HepG2 (cell line): ENCODE data around the gene TTF2. TPM values are rescaled to one million over a fixed set of nuclear protein-coding genes. Genes with fewer than 3 reads are reported as not detected.

Experiments used
- ATAC-seq: fragments of 200-7000 bp; cut with Tn5 transposase; 3 replicates; pipeline ENCODE4 v1.9.1; 2020; ENCODE audit warnings: mild to moderate bottlenecking, moderate library complexity
- BruUV-seq: library from RNA; stranded (reverse); fragments of 400-500 nt; replicated peaks from 2 replicates; lab custom pipeline; 2021; lab: Mats Ljungman, UMichigan
- CTCF ChIA-PET: fragments of 300-600 bp; formaldehyde crosslinking; extraction: SDS; loops from one replicate; lab custom pipeline; 2021; ENCODE audit warnings: low total read pairs, inconsistent platforms, low intra/inter-chr PET ratio; lab: Yijun Ruan, JAX
- POLR2A ChIA-PET: fragments of 350-600 bp; sonication (Branson Sonifier 250); formaldehyde crosslinking; loops from one replicate; lab custom pipeline; 2020; ENCODE audit warnings: antibody characterized with exemption, inconsistent platforms; lab: Yijun Ruan, JAX
- DNase-seq: peaks from one replicate; pipeline ENCODE4 v3.0.0-alpha.2; 2015; ENCODE audit warnings: low spot score
- FAIRE-seq: peaks from 3 replicates; lab custom pipeline; 2011; peaks lifted over from hg19 to GRCh38; lab: Jason Lieb, UNC
- H2AFZ ChIP-seq: one replicate; pipeline ENCODE4 v1.6.1; 2011; ENCODE audit warnings: low read length, inconsistent platforms
- H3K27ac ChIP-seq: fragments of 300-600 bp; 3 replicates; pipeline ENCODE4 v1.8.0; 2011; ENCODE audit warnings: mixed run types, mild to moderate bottlenecking, mixed read lengths, low read length, inconsistent platforms; ENCODE audit not compliant: insufficient read depth; ENCODE audit errors: extremely low read length
- H3K27me3 ChIP-seq, 2 experiments: fragments of 200-600 bp in 1 of 2; 2 replicates in 1 of 2; 3 replicates in 1 of 2; pipeline versions ENCODE4 v1.6.0 to v1.8.0; 2011; ENCODE audit warnings: low read length in 2 of 2, mild to moderate bottlenecking in 2 of 2, moderate library complexity in 2 of 2, inconsistent platforms in 1 of 2; ENCODE audit not compliant: insufficient read depth in 2 of 2, control insufficient read depth in 1 of 2
- H3K36me3 ChIP-seq, 2 experiments: fragments of 200-600 bp in 1 of 2; replicated peaks in 1 of 2; 2 replicates in 1 of 2; 3 replicates in 1 of 2; pipeline versions ENCODE4 v1.5.1 to v1.8.0; 2011; ENCODE audit warnings: low read length in 2 of 2, inconsistent platforms in 1 of 2; ENCODE audit not compliant: insufficient read depth in 2 of 2, control insufficient read depth in 1 of 2
- H3K4me1 ChIP-seq: 2 replicates; pipeline ENCODE4 v1.5.1; 2012; ENCODE audit warnings: low read length, inconsistent platforms; ENCODE audit not compliant: insufficient read depth
- H3K4me2 ChIP-seq: 2 replicates; pipeline ENCODE4 v1.6.0; 2011; ENCODE audit warnings: low read depth, low read length, inconsistent platforms
- H3K4me3 ChIP-seq, 3 experiments: fragments of 200-600 bp in 1 of 3; sonication (generic), shearing (Covaris generic) in 1 of 3; replicated peaks in 1 of 3; 2 replicates each; pipeline ENCODE4 v1.5.1; 2011 to 2016; ENCODE audit warnings: low read length in 3 of 3, inconsistent platforms in 2 of 3, low read depth in 2 of 3, mild to moderate bottlenecking in 2 of 3, control low read depth in 1 of 3, mixed read lengths in 1 of 3; ENCODE audit not compliant: insufficient read depth in 1 of 3
- H3K79me2 ChIP-seq: one replicate; pipeline ENCODE4 v1.6.1; 2011; ENCODE audit warnings: low read length, inconsistent platforms; ENCODE audit not compliant: insufficient read depth
- H3K9ac ChIP-seq: 2 replicates; pipeline ENCODE4 v1.6.0; 2011; ENCODE audit warnings: mild to moderate bottlenecking, low read depth, low read length, inconsistent platforms; ENCODE audit not compliant: insufficient read depth
- H3K9me3 ChIP-seq: 2 replicates; pipeline ENCODE4 v1.5.1; 2012; ENCODE audit warnings: mild to moderate bottlenecking, low read length
- H4K20me1 ChIP-seq: 2 replicates; pipeline ENCODE4 v1.6.0; 2011; ENCODE audit warnings: inconsistent platforms, mild to moderate bottlenecking, low read length, moderate library complexity; ENCODE audit not compliant: insufficient read depth
- ARNTL ChIP-seq: sonication (generic); formaldehyde crosslinking; IDR thresholded peaks from 2 replicates; pipeline ENCODE4 v1.4.0; 2020; ENCODE audit warnings: mild to moderate bottlenecking, missing genetic modification reagents
- CCAR2 ChIP-seq: fragments of 200-400 bp; formaldehyde crosslinking; optimal IDR thresholded peaks from 2 replicates; pipeline ENCODE3; 2018; ENCODE audit warnings: low read depth, mild to moderate bottlenecking, low read length, moderate library complexity
- CEBPB ChIP-seq: IDR thresholded peaks from 2 replicates; pipeline ENCODE4 v1.6.1; 2011; ENCODE audit warnings: low read depth, low read length, improper control_type of control experiment, borderline replicate concordance
- CHD4 ChIP-seq: fragments of 200-600 bp; sonication (generic); IDR thresholded peaks from 2 replicates; pipeline ENCODE4 v1.7.0; 2017; ENCODE audit warnings: mild to moderate bottlenecking, low read length, borderline replicate concordance
- IKZF4 ChIP-seq: sonication (generic); formaldehyde crosslinking; IDR thresholded peaks from 2 replicates; pipeline ENCODE4 v1.5.1; 2020; ENCODE audit warnings: borderline replicate concordance, mild to moderate bottlenecking, low read depth, missing genetic modification reagents; ENCODE audit errors: not compliant biosample characterization
- MLLT10 ChIP-seq: sonication (generic); formaldehyde crosslinking; IDR thresholded peaks from 2 replicates; pipeline ENCODE4 v1.4.0; 2020; ENCODE audit warnings: missing genetic modification reagents
- NFE2L1 ChIP-seq: sonication (generic); formaldehyde crosslinking; IDR thresholded peaks from 2 replicates; pipeline ENCODE4 v1.4.0; 2020; ENCODE audit warnings: missing genetic modification reagents, mild to moderate bottlenecking, borderline replicate concordance
- PPARG ChIP-seq: conservative IDR thresholded peaks from 2 replicates; pipeline ENCODE4 v1.6.1; 2016; ENCODE audit warnings: missing biosample characterization, missing genetic modification reagents
- REST ChIP-seq, 2 experiments: IDR thresholded peaks; 2 replicates each; pipeline ENCODE4 v1.6.1; 2011 to 2012; ENCODE audit warnings: low read length in 2 of 2, borderline replicate concordance in 1 of 2, low read depth in 1 of 2, mild to moderate bottlenecking in 1 of 2, moderate library complexity in 1 of 2
- ZNF20 ChIP-seq: sonication (generic); formaldehyde crosslinking; IDR thresholded peaks from 2 replicates; pipeline ENCODE4 v1.4.0; 2020; ENCODE audit warnings: mild to moderate bottlenecking, moderate library complexity, missing genetic modification reagents
- ZNF317 ChIP-seq: sonication (generic); formaldehyde crosslinking; IDR thresholded peaks from 2 replicates; pipeline ENCODE4 v1.5.0; 2020; ENCODE audit warnings: mild to moderate bottlenecking, missing genetic modification reagents
- ZNF501 ChIP-seq: sonication (generic); formaldehyde crosslinking; IDR thresholded peaks from 2 replicates; pipeline ENCODE4 v1.5.1; 2020; ENCODE audit warnings: mild to moderate bottlenecking, moderate library complexity, missing genetic modification reagents
- ZNF75D ChIP-seq: sonication (generic); formaldehyde crosslinking; IDR thresholded peaks from 2 replicates; pipeline ENCODE4 v1.8.1; 2023; ENCODE audit warnings: missing genetic modification reagents, mild to moderate bottlenecking, borderline replicate concordance
- ZNF816 ChIP-seq: sonication (generic); formaldehyde crosslinking; IDR thresholded peaks from 2 replicates; pipeline ENCODE4 v1.8.0; 2022; ENCODE audit warnings: missing genetic modification reagents, mild to moderate bottlenecking, borderline replicate concordance
- WGBS: methylation state at CpG from one replicate; pipeline ENCODE4 v1.1.6; 2017; ENCODE audit warnings: low lambda C conversion rate; 5-methylcytosine and 5-hydroxymethylcytosine counted together
- in situ Hi-C: cut with HindIII; loops from 2 replicates; pipeline ENCODE4 v1.10.0; 2017; ENCODE audit warnings: low pct_unique_long_range_greater_than_20kb; ENCODE audit not compliant: extremely low pct_ligation_motif_present
- intact Hi-C: fragments of 100-400 bp; cut with micrococcal nuclease; formaldehyde crosslinking; loops from one replicate; pipeline ENCODE4 v1.10.0; 2022; ENCODE audit not compliant: unreplicated experiment
- polyA plus RNA-seq, 8 experiments: library from polyadenylated mRNA; depleted of rRNA in 3 of 8; stranded (reverse) in 7 of 8; unstranded in 1 of 8; fragments of >200 nt; fragmentation: Illumina TruSeq in 4 of 8; extraction: Trizol in 4 of 8; gene quantifications; 2 replicates each; pipeline versions ENCODE4 v1.2.1 to v1.2.3, GENCODE V29; 2011 to 2016; ENCODE audit warnings: low read depth in 4 of 8, missing spikeins in 1 of 8, mixed read lengths in 1 of 8; ENCODE audit not compliant: insufficient read depth in 1 of 8
- total RNA-seq, 5 experiments: library from RNA; depleted of rRNA; stranded (reverse); fragments of >200 nt; fragmentation: Illumina TruSeq; extraction: Trizol; gene quantifications; 2 replicates each; pipeline ENCODE4 v1.2.3, GENCODE V29; 2016; ENCODE audit warnings: low read depth in 1 of 5
- TF ChIP-seq, protein P1 (sequence below): sonication (generic); formaldehyde crosslinking; IDR thresholded peaks from 2 replicates; pipeline ENCODE4 v1.4.0; 2020; ENCODE audit warnings: mild to moderate bottlenecking, missing genetic modification reagents, borderline replicate concordance
- TF ChIP-seq, protein P2 (sequence below): sonication (generic); formaldehyde crosslinking; IDR thresholded peaks from 2 replicates; pipeline ENCODE4 v1.9.0; 2021; ENCODE audit warnings: missing genetic modification reagents, mild to moderate bottlenecking, borderline replicate concordance

TTF2 gene
- total and polyA plus RNA-seq, 2 of the 13 experiments (the other 11 are each of a cell fraction or from before 2014, with no cell fraction given), result 12.8 to 48.9 TPM

GRCh38 chr1:117116784-117117130 lies 56.6 kb downstream of the TTF2 start:
- CTCF ChIA-PET, result no interaction called here
- no peak overlapping the region for H3K4me3 ChIP-seq
- intact Hi-C loops, result no loop called here
- H4K20me1 ChIP-seq, result no peaks in the 10 kb centered on the region
- H3K79me2 ChIP-seq, result no peaks in the 10 kb centered on the region
- no peaks in the 10 kb centered on the region for H3K27me3 ChIP-seq
- no peak overlapping the region for H3K9ac ChIP-seq
- BruUV-seq, result no TSS peak
- DNase-seq, result no peak
- no peak overlapping the region for H3K4me2 ChIP-seq
- no peak overlapping the region for H3K27ac ChIP-seq
- POLR2A ChIA-PET, result no interaction called here
- in situ Hi-C loops, result no loop called here
- H3K36me3 ChIP-seq, result peaks cover 0 to 1% of the 10 kb centered on the region in 2 experiments; a peak in 2 of 5 replicates
- no peak overlapping the region for H2AFZ ChIP-seq
- ATAC-seq, result no peak
- H3K9me3 ChIP-seq, result no peaks in the 10 kb centered on the region
- 90% methylated on average over 3 of the region's 3 CpGs for WGBS
- FAIRE-seq, result no peak
- H3K4me1 ChIP-seq, result peaks cover 14% of the 10 kb centered on the region
- TF ChIP-seq ZNF816, result no peak
- no peak for TF ChIP-seq ZNF20 (CRISPR knock-in tag)
- TF ChIP-seq ZNF501 (CRISPR knock-in tag), result no peak
- TF ChIP-seq, protein P1, sequence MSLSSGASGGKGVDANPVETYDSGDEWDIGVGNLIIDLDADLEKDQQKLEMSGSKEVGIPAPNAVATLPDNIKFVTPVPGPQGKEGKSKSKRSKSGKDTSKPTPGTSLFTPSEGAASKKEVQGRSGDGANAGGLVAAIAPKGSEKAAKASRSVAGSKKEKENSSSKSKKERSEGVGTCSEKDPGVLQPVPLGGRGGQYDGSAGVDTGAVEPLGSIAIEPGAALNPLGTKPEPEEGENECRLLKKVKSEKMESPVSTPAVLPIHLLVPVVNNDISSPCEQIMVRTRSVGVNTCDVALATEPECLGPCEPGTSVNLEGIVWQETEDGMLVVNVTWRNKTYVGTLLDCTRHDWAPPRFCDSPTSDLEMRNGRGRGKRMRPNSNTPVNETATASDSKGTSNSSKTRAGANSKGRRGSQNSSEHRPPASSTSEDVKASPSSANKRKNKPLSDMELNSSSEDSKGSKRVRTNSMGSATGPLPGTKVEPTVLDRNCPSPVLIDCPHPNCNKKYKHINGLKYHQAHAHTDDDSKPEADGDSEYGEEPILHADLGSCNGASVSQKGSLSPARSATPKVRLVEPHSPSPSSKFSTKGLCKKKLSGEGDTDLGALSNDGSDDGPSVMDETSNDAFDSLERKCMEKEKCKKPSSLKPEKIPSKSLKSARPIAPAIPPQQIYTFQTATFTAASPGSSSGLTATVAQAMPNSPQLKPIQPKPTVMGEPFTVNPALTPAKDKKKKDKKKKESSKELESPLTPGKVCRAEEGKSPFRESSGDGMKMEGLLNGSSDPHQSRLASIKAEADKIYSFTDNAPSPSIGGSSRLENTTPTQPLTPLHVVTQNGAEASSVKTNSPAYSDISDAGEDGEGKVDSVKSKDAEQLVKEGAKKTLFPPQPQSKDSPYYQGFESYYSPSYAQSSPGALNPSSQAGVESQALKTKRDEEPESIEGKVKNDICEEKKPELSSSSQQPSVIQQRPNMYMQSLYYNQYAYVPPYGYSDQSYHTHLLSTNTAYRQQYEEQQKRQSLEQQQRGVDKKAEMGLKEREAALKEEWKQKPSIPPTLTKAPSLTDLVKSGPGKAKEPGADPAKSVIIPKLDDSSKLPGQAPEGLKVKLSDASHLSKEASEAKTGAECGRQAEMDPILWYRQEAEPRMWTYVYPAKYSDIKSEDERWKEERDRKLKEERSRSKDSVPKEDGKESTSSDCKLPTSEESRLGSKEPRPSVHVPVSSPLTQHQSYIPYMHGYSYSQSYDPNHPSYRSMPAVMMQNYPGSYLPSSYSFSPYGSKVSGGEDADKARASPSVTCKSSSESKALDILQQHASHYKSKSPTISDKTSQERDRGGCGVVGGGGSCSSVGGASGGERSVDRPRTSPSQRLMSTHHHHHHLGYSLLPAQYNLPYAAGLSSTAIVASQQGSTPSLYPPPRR (CRISPR knock-in tag), result no peak
- no peak for TF ChIP-seq MLLT10 (CRISPR knock-in tag)
- TF ChIP-seq CCAR2, result no peak
- TF ChIP-seq CHD4, result no peak
- TF ChIP-seq, protein P2, sequence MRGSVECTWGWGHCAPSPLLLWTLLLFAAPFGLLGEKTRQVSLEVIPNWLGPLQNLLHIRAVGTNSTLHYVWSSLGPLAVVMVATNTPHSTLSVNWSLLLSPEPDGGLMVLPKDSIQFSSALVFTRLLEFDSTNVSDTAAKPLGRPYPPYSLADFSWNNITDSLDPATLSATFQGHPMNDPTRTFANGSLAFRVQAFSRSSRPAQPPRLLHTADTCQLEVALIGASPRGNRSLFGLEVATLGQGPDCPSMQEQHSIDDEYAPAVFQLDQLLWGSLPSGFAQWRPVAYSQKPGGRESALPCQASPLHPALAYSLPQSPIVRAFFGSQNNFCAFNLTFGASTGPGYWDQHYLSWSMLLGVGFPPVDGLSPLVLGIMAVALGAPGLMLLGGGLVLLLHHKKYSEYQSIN (CRISPR knock-in tag), result no peak
- no peak for TF ChIP-seq ZNF317 (CRISPR knock-in tag)
- TF ChIP-seq ARNTL, result no peak
- TF ChIP-seq IKZF4, result no peak
- TF ChIP-seq REST (IDR thresholded peaks at IDR 0.05; ENCODE audit: borderline replicate concordance in 1 of 2, low read depth in 1 of 2, low read length in 2 of 2), result no peak
- no peak for TF ChIP-seq CEBPB
- TF ChIP-seq ZNF75D (CRISPR knock-in tag), result no peak
- no peak for TF ChIP-seq NFE2L1 (CRISPR knock-in tag)
- no peak for TF ChIP-seq PPARG (CRISPR knock-in tag)
